Suprapubic skin (tissue), 4 donors: ENCODE data around the gene CDC42BPA. TPM values are rescaled to one million over a fixed set of nuclear protein-coding genes. Genes with fewer than 3 reads are reported as not detected.

Experiments used
- DNase-seq, 2 donors: peaks; one replicate each; pipeline ENCODE4 v3.0.0-alpha.2; 2019; ENCODE audit warnings: low spot score in 2 of 2
- H3K27ac ChIP-seq: fragments of 200-600 bp; sonication (generic); one replicate; pipeline ENCODE4 v1.5.1; 2019
- H3K27me3 ChIP-seq: fragments of 200-600 bp; sonication (generic); one replicate; pipeline ENCODE4 v1.5.1; 2019
- H3K36me3 ChIP-seq: fragments of 200-600 bp; sonication (generic); one replicate; pipeline ENCODE4 v1.5.1; 2019
- H3K4me1 ChIP-seq: fragments of 200-600 bp; sonication (generic); one replicate; pipeline ENCODE4 v1.5.1; 2019
- H3K4me3 ChIP-seq: fragments of 200-600 bp; sonication (generic); one replicate; pipeline ENCODE4 v1.5.1; 2019; ENCODE audit warnings: mild to moderate bottlenecking
- H3K9me3 ChIP-seq: fragments of 200-600 bp; sonication (generic); one replicate; pipeline ENCODE4 v1.5.1; 2019
- EP300 ChIP-seq: sonication (generic); formaldehyde crosslinking; IDR thresholded peaks from one replicate; pipeline ENCODE4 v1.6.1; 2017; ENCODE audit warnings: antibody characterized with exemption
- POLR2A ChIP-seq, 2 donors: fragments of 450-650 bp; IDR thresholded peaks; one replicate each; pipeline ENCODE4 v1.6.1; 2017; ENCODE audit warnings: antibody characterized with exemption in 2 of 2, mild to moderate bottlenecking in 2 of 2, moderate library complexity in 2 of 2
- POLR2AphosphoS5 ChIP-seq, 3 donors: sonication (generic); formaldehyde crosslinking; IDR thresholded peaks; one replicate each; pipeline ENCODE4 v1.6.1; 2017; ENCODE audit warnings: antibody characterized with exemption in 3 of 3
- WGBS: methylation state at CpG from one replicate; pipeline ENCODE4 v1.1.5; 2018; 5-methylcytosine and 5-hydroxymethylcytosine counted together
- total RNA-seq, 4 donors: library from RNA; depleted of rRNA; stranded (reverse); fragments of >200 nt; gene quantifications; one replicate each; pipeline ENCODE4 v1.1.0, GENCODE V29; 2016
- TF ChIP-seq, protein P1 (sequence below), 2 donors: fragments of 200-600 bp in 1 of 2; fragments of 450-650 bp in 1 of 2; sonication (generic) in 1 of 2; IDR thresholded peaks; one replicate each; pipeline ENCODE4 v1.5.1; 2016 to 2019; ENCODE audit warnings: antibody characterized with exemption in 2 of 2, mild to moderate bottlenecking in 1 of 2, moderate library complexity in 1 of 2

CDC42BPA gene
- total RNA-seq, 4 donors from 2014 or later, result 12.2 to 54.6 (median 14.9) TPM

GRCh38 chr1:226973371-226973897 is 344.9 kb downstream of the CDC42BPA start:
- WGBS, result 77% methylated on average over 5 of the region's 5 CpGs
- H3K4me3 ChIP-seq, result no peak overlapping the region
- peaks cover 46% of the 10 kb centered on the region for H3K36me3 ChIP-seq
- peak in 1 of 2 donors; percentile 58 for DNase-seq
- TF ChIP-seq POLR2A (IDR thresholded peaks at IDR 0.05), result no peak
- TF ChIP-seq EP300, result no peak
- TF ChIP-seq, protein P1, sequence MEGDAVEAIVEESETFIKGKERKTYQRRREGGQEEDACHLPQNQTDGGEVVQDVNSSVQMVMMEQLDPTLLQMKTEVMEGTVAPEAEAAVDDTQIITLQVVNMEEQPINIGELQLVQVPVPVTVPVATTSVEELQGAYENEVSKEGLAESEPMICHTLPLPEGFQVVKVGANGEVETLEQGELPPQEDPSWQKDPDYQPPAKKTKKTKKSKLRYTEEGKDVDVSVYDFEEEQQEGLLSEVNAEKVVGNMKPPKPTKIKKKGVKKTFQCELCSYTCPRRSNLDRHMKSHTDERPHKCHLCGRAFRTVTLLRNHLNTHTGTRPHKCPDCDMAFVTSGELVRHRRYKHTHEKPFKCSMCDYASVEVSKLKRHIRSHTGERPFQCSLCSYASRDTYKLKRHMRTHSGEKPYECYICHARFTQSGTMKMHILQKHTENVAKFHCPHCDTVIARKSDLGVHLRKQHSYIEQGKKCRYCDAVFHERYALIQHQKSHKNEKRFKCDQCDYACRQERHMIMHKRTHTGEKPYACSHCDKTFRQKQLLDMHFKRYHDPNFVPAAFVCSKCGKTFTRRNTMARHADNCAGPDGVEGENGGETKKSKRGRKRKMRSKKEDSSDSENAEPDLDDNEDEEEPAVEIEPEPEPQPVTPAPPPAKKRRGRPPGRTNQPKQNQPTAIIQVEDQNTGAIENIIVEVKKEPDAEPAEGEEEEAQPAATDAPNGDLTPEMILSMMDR (IDR thresholded peaks at IDR 0.05), result no peak
- no peak for TF ChIP-seq POLR2AphosphoS5 (IDR thresholded peaks at IDR 0.05)
- no peaks in the 10 kb centered on the region for H3K9me3 ChIP-seq
- no peaks in the 10 kb centered on the region for H3K27me3 ChIP-seq
- peak overlapping the region; percentile 31 for H3K27ac ChIP-seq
- peaks cover 22% of the 10 kb centered on the region for H3K4me1 ChIP-seq

DNA sequence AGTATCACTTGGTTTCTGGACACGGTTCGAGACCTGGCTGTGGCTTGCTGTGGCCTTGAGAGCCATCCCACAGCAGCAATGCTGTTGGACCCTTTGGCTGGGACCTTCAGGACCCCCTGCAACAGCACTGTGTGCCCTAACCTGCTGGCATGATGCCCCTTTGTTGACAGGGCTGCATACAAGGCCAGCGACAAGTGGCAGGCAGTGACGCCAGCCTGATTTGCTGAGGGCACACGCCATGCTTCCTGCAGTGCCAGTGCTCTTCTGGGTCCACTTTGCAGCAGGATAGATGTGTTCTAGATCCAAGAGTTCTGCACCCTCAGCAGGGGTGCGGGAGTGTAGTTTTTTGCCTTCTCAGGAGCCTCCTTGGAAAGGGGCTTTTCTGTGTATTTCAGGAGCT is 345.4 kb downstream of the CDC42BPA start:
- no peak overlapping the region for H3K4me3 ChIP-seq

GRCh38 chr1:226971765-226972164 is 346.5 kb downstream of the CDC42BPA start:
- H3K9me3 ChIP-seq, result no peaks in the 10 kb centered on the region
- H3K4me3 ChIP-seq, result no peak overlapping the region
- 96% methylated on average over 1 of the region's 1 CpG for WGBS
- H3K27me3 ChIP-seq, result no peaks in the 10 kb centered on the region
- no peak overlapping the region for H3K27ac ChIP-seq
- no peak for DNase-seq
- peaks cover 39% of the 10 kb centered on the region for H3K36me3 ChIP-seq
- TF ChIP-seq POLR2A (IDR thresholded peaks at IDR 0.05), result no peak
- TF ChIP-seq, protein P1 (IDR thresholded peaks at IDR 0.05), result no peak
- no peak for TF ChIP-seq EP300
- no peak for TF ChIP-seq POLR2AphosphoS5 (IDR thresholded peaks at IDR 0.05)
- H3K4me1 ChIP-seq, result peaks cover 22% of the 10 kb centered on the region

More for the DNA sequence above, 345.4 kb downstream of the CDC42BPA start:
- H3K27ac ChIP-seq, result no peak overlapping the region
- WGBS, result 98% methylated on average over 6 of the region's 6 CpGs
- TF ChIP-seq POLR2AphosphoS5 (IDR thresholded peaks at IDR 0.05) (no peak), EP300 (no peak), POLR2A (IDR thresholded peaks at IDR 0.05) (no peak)
- TF ChIP-seq, protein P1 (IDR thresholded peaks at IDR 0.05), result no peak
- H3K27me3 ChIP-seq, result no peaks in the 10 kb centered on the region
- peaks cover 22% of the 10 kb centered on the region for H3K4me1 ChIP-seq
- H3K36me3 ChIP-seq, result peaks cover 43% of the 10 kb centered on the region
- H3K9me3 ChIP-seq, result no peaks in the 10 kb centered on the region
- DNase-seq, result peak in 1 of 2 donors; percentile 40

DNA sequence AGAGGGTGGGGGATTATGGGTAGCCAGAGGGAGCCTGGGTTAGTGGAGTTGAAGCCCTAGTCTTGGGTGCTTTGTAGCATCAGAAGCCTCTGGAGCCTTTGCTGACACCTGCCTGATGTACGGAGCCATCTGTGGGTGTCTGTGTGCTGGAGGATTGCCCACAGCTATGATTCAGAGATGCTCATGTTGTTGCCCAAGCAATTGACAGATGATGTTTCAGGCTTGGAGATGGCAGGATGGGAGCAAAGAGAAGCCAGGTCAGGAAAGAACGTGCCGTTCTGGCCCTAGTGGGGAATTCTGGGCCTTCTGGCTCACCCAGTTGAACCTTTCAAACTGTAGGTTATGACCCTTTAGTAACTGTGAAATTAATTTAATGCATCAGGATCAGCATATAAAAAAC is 350.6 kb downstream of the CDC42BPA start:
- Histone ChIP-seq H3K27me3 (no peaks in the 10 kb centered on the region), H3K27ac (no peak overlapping the region), H3K36me3 (peaks cover 62% of the 10 kb centered on the region), H3K9me3 (no peaks in the 10 kb centered on the region), H3K4me3 (no peak overlapping the region), H3K4me1 (no peaks in the 10 kb centered on the region)
- DNase-seq, result no peak
- WGBS, result 51% methylated on average over 3 of the region's 3 CpGs
- TF ChIP-seq POLR2A (IDR thresholded peaks at IDR 0.05) (no peak), POLR2AphosphoS5 (IDR thresholded peaks at IDR 0.05) (no peak), EP300 (no peak)
- TF ChIP-seq, protein P1 (IDR thresholded peaks at IDR 0.05), result no peak

DNA sequence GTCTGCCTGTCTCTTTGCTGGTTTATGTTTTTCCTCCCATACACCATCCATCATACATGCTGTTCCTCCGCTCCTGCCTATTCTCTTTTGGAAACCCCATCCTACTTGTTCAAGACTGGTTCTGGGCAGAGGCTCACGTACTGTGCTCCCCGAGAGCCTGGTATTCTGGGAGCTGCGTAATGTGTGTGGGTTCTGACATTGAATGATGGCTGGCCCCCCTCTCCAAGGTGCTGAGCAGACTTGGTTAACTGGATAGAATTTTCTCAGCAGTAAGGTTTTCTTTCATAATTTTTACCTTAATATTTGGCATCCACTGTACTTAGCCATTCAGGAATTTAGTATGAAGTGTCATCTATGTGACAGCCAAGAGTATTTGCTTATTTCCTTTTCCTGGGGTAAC is 351.6 kb downstream of the CDC42BPA start:
- Histone ChIP-seq H3K27me3 (no peaks in the 10 kb centered on the region), H3K36me3 (peaks cover 66% of the 10 kb centered on the region), H3K27ac (no peak overlapping the region)

More for the DNA sequence above, 351.6 kb downstream of the CDC42BPA start:
- no peak for DNase-seq
- TF ChIP-seq EP300, result no peak
- no peak for TF ChIP-seq POLR2AphosphoS5 (IDR thresholded peaks at IDR 0.05)
- TF ChIP-seq POLR2A (IDR thresholded peaks at IDR 0.05), result no peak
- TF ChIP-seq, protein P1 (IDR thresholded peaks at IDR 0.05), result no peak
- 97% methylated on average over 4 of the region's 4 CpGs for WGBS
- Histone ChIP-seq H3K4me1 (no peaks in the 10 kb centered on the region), H3K4me3 (no peak overlapping the region), H3K9me3 (no peaks in the 10 kb centered on the region)
